ENCODE results near the gene MAST1. TPM values are rescaled to one million over a fixed set of nuclear protein-coding genes. Genes with fewer than 3 reads are reported as not detected.
A peak's percentile ranks its signal among the peaks of the same experiment; 100 is the strongest.

MAST1 gene
- polyA plus RNA-seq, 2 of the 4 experiments (the other 2 are of a cell fraction): 1.4 to 2.2 TPM

DNA sequence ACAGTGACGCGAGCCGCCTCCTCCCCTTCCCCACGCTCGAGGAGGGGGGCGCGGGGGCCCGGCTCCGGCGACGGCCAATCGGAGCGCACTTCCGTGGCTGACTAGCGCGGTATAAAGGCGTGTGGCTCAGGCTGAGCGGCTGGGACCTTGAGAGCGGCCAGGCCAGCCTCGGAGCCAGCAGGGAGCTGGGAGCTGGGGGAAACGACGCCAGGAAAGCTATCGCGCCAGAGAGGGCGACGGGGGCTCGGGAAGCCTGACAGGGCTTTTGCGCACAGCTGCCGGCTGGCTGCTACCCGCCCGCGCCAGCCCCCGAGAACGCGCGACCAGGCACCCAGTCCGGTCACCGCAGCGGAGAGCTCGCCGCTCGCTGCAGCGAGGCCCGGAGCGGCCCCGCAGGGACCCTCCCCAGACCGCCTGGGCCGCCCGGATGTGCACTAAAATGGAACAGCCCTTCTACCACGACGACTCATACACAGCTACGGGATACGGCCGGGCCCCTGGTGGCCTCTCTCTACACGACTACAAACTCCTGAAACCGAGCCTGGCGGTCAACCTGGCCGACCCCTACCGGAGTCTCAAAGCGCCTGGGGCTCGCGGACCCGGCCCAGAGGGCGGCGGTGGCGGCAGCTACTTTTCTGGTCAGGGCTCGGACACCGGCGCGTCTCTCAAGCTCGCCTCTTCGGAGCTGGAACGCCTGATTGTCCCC lies 46.8 kb upstream of the MAST1 start, which contains the start of gene JUNB (continued):
- TF ChIP-seq, protein P1, sequence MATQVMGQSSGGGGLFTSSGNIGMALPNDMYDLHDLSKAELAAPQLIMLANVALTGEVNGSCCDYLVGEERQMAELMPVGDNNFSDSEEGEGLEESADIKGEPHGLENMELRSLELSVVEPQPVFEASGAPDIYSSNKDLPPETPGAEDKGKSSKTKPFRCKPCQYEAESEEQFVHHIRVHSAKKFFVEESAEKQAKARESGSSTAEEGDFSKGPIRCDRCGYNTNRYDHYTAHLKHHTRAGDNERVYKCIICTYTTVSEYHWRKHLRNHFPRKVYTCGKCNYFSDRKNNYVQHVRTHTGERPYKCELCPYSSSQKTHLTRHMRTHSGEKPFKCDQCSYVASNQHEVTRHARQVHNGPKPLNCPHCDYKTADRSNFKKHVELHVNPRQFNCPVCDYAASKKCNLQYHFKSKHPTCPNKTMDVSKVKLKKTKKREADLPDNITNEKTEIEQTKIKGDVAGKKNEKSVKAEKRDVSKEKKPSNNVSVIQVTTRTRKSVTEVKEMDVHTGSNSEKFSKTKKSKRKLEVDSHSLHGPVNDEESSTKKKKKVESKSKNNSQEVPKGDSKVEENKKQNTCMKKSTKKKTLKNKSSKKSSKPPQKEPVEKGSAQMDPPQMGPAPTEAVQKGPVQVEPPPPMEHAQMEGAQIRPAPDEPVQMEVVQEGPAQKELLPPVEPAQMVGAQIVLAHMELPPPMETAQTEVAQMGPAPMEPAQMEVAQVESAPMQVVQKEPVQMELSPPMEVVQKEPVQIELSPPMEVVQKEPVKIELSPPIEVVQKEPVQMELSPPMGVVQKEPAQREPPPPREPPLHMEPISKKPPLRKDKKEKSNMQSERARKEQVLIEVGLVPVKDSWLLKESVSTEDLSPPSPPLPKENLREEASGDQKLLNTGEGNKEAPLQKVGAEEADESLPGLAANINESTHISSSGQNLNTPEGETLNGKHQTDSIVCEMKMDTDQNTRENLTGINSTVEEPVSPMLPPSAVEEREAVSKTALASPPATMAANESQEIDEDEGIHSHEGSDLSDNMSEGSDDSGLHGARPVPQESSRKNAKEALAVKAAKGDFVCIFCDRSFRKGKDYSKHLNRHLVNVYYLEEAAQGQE (IDR thresholded peaks at IDR 0.05): peak; percentile 61
- TF ChIP-seq, protein P2, sequence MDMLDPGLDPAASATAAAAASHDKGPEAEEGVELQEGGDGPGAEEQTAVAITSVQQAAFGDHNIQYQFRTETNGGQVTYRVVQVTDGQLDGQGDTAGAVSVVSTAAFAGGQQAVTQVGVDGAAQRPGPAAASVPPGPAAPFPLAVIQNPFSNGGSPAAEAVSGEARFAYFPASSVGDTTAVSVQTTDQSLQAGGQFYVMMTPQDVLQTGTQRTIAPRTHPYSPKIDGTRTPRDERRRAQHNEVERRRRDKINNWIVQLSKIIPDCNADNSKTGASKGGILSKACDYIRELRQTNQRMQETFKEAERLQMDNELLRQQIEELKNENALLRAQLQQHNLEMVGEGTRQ (IDR thresholded peaks at IDR 0.05): no peak
- no peak for TF ChIP-seq CBX8 (IDR thresholded peaks at IDR 0.05)
- no peak for TF ChIP-seq SREBF2 (IDR thresholded peaks at IDR 0.05)
- peak; percentile 80 for TF ChIP-seq HOXA7 (CRISPR knock-in tag; IDR thresholded peaks at IDR 0.05)

DNA sequence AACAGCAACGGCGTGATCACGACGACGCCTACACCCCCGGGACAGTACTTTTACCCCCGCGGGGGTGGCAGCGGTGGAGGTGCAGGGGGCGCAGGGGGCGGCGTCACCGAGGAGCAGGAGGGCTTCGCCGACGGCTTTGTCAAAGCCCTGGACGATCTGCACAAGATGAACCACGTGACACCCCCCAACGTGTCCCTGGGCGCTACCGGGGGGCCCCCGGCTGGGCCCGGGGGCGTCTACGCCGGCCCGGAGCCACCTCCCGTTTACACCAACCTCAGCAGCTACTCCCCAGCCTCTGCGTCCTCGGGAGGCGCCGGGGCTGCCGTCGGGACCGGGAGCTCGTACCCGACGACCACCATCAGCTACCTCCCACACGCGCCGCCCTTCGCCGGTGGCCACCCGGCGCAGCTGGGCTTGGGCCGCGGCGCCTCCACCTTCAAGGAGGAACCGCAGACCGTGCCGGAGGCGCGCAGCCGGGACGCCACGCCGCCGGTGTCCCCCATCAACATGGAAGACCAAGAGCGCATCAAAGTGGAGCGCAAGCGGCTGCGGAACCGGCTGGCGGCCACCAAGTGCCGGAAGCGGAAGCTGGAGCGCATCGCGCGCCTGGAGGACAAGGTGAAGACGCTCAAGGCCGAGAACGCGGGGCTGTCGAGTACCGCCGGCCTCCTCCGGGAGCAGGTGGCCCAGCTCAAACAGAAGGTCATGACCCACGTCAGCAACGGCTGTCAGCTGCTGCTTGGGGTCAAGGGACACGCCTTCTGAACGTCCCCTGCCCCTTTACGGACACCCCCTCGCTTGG lies 46.1 kb upstream of the MAST1 start:
- Histone ChIP-seq H3K27ac (peak overlapping the region; percentile 96 to 99), H3K4me3 (peak overlapping the region; percentile 92), H3K9me3 (no peaks in the 10 kb centered on the region), H3K4me2 (peak overlapping the region; percentile 86), H3K4me1 (peaks cover 48% of the 10 kb centered on the region)
- WGBS (ENCODE audit: missing lambda C conversion rate): 0% methylated on average over 12 of the region's 84 CpGs
- ATAC-seq (no peak), DNase-seq (ENCODE audit: low read depth in 1 of 2, low spot score in 1 of 2) (peak in 1 of 2 experiments; percentile 60), FAIRE-seq (no peak)
- POLR2A ChIA-PET: interaction anchor here (1.0 to 6.5 kb wide), 10 partner anchors 9 to 375 kb away, joined by 3 to 122 read pairs (median 7); partner anchors contain the start of genes DNASE2, GET3 and RNASEH2A
- CTCF ChIA-PET: interaction anchor here (0.5 to 17.4 kb wide), 7 partner anchors 9 to 1651 kb away, joined by 3 to 901 read pairs (median 3); partner anchors contain the start of genes DNASE2 and HOOK2
- no peak for TF ChIP-seq PHF8 (IDR thresholded peaks at IDR 0.05; ENCODE audit: borderline replicate concordance, low read depth)
- TF ChIP-seq, protein P3, sequence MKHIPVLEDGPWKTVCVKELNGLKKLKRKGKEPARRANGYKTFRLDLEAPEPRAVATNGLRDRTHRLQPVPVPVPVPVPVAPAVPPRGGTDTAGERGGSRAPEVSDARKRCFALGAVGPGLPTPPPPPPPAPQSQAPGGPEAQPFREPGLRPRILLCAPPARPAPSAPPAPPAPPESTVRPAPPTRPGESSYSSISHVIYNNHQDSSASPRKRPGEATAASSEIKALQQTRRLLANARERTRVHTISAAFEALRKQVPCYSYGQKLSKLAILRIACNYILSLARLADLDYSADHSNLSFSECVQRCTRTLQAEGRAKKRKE (CRISPR knock-in tag; IDR thresholded peaks at IDR 0.05; ENCODE audit: low read depth): no peak
- no peak for TF ChIP-seq FOSL2 (IDR thresholded peaks at IDR 0.05)
- TF ChIP-seq FOSL2 (CRISPR knock-in tag; IDR thresholded peaks at IDR 0.05): no peak
- TF ChIP-seq CBX2 (IDR thresholded peaks at IDR 0.05; ENCODE audit: borderline replicate concordance, low read depth): no peak
- no peak for TF ChIP-seq GATA3 (IDR thresholded peaks at IDR 0.05; ENCODE audit: borderline replicate concordance)
- TF ChIP-seq, protein P4, sequence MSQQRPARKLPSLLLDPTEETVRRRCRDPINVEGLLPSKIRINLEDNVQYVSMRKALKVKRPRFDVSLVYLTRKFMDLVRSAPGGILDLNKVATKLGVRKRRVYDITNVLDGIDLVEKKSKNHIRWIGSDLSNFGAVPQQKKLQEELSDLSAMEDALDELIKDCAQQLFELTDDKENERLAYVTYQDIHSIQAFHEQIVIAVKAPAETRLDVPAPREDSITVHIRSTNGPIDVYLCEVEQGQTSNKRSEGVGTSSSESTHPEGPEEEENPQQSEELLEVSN (IDR thresholded peaks at IDR 0.05; ENCODE audit: borderline replicate concordance, low read depth): no peak
- TF ChIP-seq JUN (IDR thresholded peaks at IDR 0.05): 0 out of 5 replicates have a peak, but pooled peaks of 1 of the 2 experiments have one; percentile 4
- no peak for TF ChIP-seq BHLHE40 (IDR thresholded peaks at IDR 0.05; ENCODE audit: low read depth, low read length)
- TF ChIP-seq, protein P5, sequence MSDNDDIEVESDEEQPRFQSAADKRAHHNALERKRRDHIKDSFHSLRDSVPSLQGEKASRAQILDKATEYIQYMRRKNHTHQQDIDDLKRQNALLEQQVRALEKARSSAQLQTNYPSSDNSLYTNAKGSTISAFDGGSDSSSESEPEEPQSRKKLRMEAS (IDR thresholded peaks at IDR 0.05): peak; percentile 26; the same call in 1 of the 2 replicates
- TF ChIP-seq MAZ (IDR thresholded peaks at IDR 0.05; ENCODE audit: borderline replicate concordance, low read depth, low read length): no peak
- TF ChIP-seq CHD2 (IDR thresholded peaks at IDR 0.05; ENCODE audit: low read length, partially characterized antibody): no peak
- peak; percentile 13 for TF ChIP-seq POLR2A (IDR thresholded peaks at IDR 0.05; ENCODE audit: low read length)
- no peak for TF ChIP-seq KDM5A (IDR thresholded peaks at IDR 0.05)
- no peak for TF ChIP-seq RFX5 (IDR thresholded peaks at IDR 0.05)
- no peak for TF ChIP-seq ZSCAN20 (CRISPR knock-in tag; IDR thresholded peaks at IDR 0.05)
- 0 out of 2 replicates have a peak, but pooled peaks have one; percentile 54 for TF ChIP-seq EHF (CRISPR knock-in tag; IDR thresholded peaks at IDR 0.05)
- 0 out of 2 replicates have a peak, but pooled peaks have one; percentile 39 for TF ChIP-seq TP53 (CRISPR knock-in tag; IDR thresholded peaks at IDR 0.05)
- TF ChIP-seq, protein P2 (IDR thresholded peaks at IDR 0.05): peak; percentile 67
- no peak for TF ChIP-seq HOXB13 (CRISPR knock-in tag; IDR thresholded peaks at IDR 0.05; ENCODE audit: low read depth)
- TF ChIP-seq HDAC2 (IDR thresholded peaks at IDR 0.05): no peak
- TF ChIP-seq MAFK (IDR thresholded peaks at IDR 0.05; ENCODE audit: partially characterized antibody): no peak
- TF ChIP-seq RAD21 (conservative IDR thresholded peaks at IDR 0.05 in 1 of 2, IDR thresholded peaks at IDR 0.05 in 1 of 2): no peak

Data from A549 (cell line).